ENCODE data around the gene MUC16.

DNA sequence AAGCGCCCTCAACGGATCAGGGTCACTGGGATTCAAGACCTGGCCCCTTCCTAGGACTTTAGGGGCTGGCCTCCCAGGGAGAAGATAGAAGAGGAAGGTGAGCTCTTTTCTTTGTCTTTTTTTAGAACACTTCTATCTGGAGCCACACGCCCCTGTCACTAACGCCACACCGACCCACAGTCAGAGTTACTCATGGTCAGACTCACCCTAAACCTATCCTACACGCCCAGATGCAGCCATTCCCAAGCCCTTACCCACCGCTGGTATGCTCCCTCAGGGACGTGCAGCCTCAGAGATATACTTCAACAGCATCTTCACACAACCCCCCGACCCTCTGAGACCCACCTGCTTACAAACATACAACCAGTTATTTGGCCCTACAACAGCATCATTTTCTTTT is 29.9 kb upstream of the MUC16 start:
- TF ChIP-seq, protein P1, sequence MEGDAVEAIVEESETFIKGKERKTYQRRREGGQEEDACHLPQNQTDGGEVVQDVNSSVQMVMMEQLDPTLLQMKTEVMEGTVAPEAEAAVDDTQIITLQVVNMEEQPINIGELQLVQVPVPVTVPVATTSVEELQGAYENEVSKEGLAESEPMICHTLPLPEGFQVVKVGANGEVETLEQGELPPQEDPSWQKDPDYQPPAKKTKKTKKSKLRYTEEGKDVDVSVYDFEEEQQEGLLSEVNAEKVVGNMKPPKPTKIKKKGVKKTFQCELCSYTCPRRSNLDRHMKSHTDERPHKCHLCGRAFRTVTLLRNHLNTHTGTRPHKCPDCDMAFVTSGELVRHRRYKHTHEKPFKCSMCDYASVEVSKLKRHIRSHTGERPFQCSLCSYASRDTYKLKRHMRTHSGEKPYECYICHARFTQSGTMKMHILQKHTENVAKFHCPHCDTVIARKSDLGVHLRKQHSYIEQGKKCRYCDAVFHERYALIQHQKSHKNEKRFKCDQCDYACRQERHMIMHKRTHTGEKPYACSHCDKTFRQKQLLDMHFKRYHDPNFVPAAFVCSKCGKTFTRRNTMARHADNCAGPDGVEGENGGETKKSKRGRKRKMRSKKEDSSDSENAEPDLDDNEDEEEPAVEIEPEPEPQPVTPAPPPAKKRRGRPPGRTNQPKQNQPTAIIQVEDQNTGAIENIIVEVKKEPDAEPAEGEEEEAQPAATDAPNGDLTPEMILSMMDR (IDR thresholded peaks at IDR 0.05) = no peak
- no peak for TF ChIP-seq EZH2 (IDR thresholded peaks at IDR 0.05; ENCODE audit: borderline replicate concordance, insufficient read depth, low read depth, low read length, poor library complexity, severe bottlenecking)

Measured in B cell (primary cell).